ENCODE results near the gene ARPC5L.

ARPC5L gene

DNA sequence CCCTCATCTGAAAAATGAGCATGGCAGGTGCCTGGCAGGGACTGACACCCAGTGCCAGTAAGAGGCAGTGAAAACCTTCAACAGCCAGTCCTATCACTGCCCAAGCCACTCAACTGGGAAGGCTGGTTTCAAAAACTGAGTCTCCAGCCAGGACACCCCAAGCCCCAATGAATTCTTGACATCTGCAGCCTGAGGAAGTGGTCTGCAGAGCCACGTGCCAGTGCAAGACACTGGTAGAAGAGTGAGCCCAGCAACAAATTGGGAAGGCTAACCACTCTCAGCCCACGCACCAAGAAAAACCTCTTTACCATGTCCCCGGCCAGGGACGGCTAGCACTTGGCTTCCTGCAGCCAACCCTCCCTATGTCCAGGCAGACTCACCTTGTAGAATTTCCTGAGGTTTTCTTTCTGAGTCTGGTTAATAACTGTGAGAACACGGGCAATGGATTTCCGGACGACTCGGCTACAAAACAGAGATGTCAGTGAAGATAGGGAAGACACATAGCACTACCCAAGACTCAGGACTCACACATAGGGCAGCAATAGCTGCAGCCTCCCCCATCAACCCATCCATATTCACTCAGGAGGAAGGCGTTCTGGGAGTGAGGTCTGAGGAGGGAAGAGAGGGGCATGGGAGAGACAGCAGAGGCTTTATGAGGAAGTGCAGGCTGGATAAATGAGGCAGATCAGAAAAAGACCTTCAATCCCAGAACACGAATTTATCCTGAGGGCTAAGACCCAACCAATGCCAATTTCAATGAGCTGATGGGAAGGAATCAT, 1.9 kb upstream of the ARPC5L start:
- Histone ChIP-seq H3K4me3 (peak overlapping the region; percentile 61 to 95 (median 79)), H3K27ac (peak overlapping the region in 7 of 21 experiments; percentile 90 to 100 (median 96))

DNA sequence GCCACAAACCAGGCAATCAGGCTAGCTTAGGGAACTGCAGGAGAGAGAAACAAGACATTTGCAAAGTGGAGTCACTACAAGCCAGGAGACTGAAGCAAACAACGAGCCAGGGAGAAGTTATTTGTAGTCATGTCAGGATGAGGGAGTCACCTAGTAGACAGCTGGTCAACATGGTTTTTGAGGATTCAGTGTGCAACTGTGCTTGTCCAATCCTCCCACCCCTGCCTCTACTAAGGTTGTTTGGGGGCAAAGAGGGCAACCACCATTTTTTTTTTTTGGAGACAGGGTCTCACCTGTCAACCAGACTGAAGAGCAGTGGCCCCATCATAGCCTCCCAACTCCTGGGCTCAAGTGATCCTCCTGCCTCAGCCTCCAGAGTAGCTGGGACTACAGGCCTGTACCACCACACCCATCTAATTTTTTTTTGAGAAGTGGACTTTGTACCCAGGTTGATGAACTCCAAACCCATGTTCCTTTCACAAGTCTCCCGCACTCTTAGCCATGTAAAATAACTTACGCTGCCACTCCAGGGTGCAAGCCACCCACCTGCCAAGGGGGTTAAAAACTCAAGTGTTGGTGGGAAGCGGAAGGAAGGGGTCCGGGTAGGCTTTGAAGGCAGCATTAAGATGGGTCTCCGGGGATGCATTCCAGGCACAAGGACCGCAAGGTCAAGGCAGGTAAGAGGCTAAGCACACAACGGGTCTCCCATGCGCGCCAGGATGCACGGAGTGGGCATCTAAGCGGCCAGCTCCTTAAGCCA, 1.2 kb upstream of the ARPC5L start:
- Histone ChIP-seq H3K4me3 (peak overlapping the region; percentile 61 to 95 (median 79)), H3K27ac (peak overlapping the region in 18 of 21 experiments; percentile 89 to 100 (median 96))

DNA sequence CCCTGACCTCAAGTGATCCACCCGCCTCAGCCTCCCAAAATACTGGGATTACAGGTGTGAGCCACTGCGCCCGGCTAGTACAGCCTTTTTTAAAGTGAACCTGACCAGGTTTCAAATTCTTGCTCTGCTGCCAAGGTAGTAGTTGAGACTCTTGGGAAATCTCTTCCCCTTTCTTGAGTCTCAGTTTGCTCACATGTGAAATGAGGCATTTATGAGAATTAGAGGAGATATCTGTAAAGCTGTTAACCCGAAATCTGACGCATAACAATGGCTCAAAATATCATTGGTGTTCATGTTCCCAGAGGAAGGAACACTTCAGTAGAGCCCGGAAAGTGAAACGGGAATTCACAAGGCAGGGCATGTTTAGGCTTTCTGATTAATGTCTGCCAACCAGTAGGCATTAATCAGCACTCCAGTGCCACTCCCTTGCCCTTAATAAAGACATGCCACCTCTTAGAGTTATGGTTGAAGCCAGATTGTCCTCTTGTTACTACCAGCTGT, 1.5 kb downstream of the ARPC5L start:
- Histone ChIP-seq H3K4me3 (no peak overlapping the region), H3K27ac (peak overlapping the region in 20 of 21 experiments; percentile 76 to 100 (median 96))

DNA sequence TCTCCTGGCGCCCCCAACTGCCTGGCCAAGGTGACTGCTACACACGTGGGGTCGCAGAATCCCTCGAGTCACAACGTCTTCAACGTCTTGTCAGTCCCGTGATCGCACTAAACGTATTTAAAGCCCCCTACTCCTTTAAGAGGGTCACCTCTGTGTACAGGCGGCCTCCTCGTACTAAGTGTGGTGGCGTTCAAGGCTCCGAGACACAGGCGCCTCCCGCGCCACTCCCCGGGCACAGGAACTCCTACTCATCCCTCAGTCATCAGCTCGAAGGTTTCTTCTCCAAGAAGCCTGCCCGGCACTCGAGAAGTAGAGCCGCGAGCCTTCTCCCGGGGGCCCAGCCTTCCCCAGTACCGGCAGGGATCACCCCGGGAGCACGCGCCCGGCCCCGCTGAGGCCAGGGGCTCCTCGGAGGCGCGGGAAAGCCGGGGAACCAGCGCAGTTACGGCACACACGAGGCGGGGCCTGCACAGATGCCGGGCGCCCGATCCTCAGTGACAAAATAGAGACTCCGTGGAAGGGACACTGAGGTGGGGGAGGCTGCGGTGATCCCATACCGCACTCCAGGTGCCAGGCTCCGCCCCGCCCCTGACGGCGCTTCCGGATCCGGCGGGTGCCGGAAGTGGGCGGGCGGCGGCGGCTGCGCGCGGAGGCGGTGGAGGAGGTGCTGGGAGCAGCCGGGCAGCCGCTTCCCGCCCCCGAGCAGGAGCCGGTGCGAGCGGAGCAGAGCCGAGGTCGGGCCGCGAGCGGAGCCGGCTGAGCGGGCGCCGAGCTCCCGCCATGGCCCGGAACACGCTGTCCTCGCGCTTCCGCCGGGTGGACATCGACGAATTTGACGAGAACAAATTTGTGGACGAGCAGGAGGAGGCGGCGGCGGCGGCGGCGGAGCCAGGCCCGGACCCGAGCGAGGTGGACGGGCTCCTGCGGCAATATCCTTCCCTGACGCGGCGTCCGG, 6.9 kb downstream of the ARPC5L start:
- Histone ChIP-seq H3K4me3 (peak overlapping the region; percentile 74 to 96 (median 92)), H3K27ac (peak overlapping the region; percentile 84 to 99 (median 97))

DNA sequence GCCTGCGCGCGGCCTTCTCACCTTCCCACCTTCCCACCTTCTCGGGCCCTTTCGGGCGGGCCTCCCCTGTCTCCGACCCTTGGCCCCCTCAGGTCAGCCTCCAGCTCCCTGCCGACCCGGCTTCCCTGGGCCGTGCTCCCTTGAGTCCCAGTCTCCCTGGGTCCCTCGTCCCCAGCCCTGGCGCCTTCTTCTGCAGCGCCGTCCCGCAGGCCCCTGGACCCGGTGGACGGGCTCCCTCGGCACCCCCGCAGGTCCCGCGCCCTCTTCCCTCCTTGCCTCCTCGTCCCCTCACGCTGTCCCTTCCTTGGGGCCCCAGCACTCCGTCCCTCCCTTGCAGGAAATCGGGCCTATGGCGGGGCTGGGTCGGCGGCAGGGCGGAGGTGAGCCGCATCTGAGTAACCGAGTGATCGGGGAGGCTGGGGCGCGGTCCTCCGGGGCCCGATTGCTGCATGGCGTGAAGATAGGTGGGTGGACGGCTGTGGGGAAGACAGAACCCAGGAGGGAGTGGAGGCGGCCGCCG, 7.6 kb downstream of the ARPC5L start:
- Histone ChIP-seq H3K4me3 (peak overlapping the region; percentile 74 to 96 (median 92)), H3K27ac (peak overlapping the region; percentile 84 to 99 (median 97))

DNA sequence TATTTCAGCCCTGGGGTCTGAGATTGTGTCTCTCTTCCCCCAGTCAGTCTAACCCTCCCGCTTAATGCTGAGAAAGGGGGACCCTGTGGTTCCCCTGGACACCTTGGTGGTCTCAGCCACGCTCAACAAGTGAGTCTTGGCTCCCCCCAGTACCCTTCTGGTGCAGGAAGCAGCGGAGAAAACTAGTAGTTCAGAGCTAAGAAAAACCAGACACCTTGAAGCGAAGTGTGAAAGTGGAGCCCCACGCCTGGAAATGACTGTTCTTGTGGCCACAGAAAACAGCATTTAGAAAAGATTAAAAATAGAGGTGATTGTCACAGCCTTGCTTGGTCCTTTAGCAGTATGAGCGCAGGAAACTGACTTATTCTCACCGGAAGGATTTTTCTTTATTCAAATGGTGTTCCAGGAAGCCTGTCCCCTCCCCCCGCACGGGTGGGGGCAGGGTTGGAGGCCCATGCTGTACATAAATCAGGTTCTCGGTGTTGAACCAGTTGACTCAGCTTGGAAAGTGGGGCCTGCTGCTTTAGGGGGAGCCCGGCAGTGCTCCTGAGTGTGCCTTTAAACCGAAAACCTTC, 8.1 kb downstream of the ARPC5L start:
- H3K27ac ChIP-seq: peak overlapping the region; percentile 84 to 99 (median 97)

DNA sequence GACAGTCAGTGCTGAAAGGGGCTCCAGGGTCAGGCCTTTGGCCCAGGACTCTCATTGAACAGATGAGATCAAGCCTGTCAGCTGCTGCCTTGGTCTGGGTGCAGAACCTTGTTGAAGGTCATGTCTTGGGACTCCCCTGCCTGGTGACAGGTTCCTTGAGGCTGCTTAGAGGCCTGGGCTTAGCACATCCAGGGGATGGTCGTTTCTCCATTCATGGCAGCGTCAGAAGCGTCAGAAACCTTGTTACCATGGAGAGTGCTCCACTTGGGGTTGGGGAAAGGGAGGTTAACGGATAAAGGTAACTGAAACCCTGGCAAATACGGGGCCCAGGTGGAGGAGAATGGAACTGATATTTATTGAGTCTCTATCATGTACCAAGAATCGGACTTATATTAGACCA, 8.8 kb downstream of the ARPC5L start:
- H3K27ac ChIP-seq: peak overlapping the region; percentile 2 to 99 (median 97)
- H3K4me3 ChIP-seq: peak overlapping the region; percentile 74 to 96 (median 92)

More for the DNA sequence above, 8.1 kb downstream of the ARPC5L start:
- peak overlapping the region; percentile 74 to 96 (median 92) for H3K4me3 ChIP-seq

DNA sequence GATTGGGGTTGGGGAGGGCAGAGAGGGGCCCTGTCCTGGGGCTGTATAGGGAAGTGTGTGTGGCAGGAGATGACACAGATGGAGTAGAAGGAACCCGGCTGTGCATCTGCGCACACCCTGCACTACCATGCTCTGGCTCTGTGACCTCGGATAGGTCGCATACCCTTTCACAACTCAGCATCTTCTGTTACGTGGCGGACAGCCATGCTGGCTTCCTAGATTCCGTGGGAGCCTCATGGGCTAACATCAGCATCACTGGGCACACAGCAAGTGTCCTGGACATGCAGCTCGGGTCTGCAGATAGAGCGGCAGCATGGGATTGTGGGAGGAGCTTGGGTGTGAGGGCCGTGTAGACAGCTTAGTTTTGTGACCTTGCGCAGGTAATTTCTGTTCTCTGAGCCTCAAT, 9.2 kb downstream of the ARPC5L start:
- H3K4me3 ChIP-seq: peak overlapping the region in 3 of 7 experiments; percentile 83 to 94 (median 88)
- peak overlapping the region in 16 of 21 experiments; percentile 90 to 99 (median 98) for H3K27ac ChIP-seq

DNA sequence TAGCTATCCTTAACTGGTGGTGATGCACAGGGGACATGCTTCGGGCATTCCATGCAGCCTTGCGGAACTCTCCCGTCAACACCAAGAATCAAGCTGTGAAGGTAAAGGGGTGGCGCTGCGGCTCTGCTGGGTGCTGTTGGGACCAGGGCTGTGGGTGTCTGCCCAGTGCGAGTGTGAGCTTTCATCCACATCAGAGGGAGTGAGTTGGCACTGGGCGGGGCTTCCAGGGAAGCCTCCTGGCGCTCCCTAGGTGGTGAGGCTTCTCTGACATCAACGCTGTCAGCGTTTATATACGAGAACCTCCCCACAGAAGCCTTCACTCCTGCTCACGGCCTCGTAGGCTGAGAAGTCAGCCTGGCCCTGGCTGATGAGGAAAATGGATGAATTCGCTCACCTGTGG, 11.7 kb downstream of the ARPC5L start:
- H3K27ac ChIP-seq: peak overlapping the region in 8 of 21 experiments; percentile 5 to 99 (median 28)
- H3K4me3 ChIP-seq: no peak overlapping the region

DNA sequence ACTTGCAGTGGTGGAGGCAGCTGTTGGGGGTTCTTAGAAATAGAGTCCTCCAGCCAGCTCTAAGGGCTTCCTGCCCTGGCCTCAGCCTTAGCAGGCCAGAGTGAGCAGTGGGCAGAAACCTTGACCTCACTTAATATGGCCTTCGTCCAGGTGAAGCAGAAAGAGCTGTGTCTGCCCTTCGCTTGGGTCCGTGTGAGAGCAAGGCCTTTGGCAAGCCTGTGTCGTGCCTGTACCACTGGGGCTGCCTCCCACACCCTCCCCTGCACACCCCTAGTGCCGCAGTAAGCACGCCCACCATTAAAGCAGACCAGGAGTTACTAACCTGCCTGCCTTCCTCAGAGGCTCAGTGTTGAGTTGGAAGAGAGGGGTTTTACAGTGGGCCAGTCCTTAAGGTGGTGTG, 13.6 kb downstream of the ARPC5L start:
- peak overlapping the region in 1 of 21 experiments; percentile 4 for H3K27ac ChIP-seq
- no peak overlapping the region for H3K4me3 ChIP-seq

DNA sequence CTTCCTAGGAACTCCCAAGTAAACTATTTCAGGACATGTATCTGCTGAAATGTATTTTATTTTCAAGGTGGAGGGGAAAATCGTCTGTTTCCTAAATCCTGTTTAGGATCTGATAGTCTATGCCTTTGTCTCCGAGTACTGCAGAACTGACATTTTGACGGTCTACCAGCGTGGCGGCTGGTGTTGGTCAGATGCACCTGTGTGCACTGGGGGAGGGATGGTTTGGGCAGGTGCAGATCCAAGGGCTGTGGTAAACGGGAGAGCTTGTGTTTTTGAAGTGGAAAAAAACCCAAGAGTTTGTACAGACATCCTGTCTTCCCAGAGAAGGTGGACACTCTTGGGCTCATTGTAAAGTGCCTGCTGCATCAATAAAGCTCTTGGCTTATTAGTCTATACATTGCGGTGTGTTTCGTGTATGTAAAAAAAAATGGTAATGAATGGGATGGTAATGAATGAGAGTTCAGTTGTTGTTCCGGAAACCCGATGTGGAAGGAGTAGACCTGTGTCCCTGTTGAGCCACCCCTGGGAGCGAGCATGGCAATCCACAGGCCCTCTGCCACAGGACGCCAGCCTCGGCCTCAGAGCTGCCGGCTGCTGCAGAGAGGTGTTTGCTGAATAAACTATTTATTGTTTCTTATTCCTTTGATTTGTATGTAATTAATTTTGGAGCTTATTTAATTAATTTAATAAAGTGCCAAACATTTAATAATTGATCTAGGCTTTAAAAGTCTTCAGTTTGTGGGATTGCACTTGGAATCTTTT, 15.3 kb downstream of the ARPC5L start:
- H3K4me3 ChIP-seq: no peak overlapping the region
- no peak overlapping the region for H3K27ac ChIP-seq

DNA sequence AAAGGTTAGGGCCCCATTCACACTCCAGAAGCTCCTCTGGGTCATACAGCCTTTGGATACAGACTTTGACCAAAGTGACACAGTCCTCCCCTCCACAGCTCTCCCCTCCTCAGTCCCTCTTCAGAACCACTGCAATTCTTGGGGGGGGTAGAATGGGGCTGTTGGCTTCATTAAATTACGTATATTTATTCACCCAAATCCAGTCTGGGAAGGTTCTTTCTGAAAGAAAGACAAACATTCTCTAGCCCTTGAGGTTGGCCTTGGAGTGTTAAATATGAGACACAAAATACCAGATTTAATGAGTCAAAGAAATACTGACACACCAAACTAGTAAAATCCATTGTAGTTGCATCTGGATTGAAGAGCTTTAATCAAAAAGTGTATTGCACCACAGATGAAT, 16.1 kb downstream of the ARPC5L start:
- no peak overlapping the region for H3K27ac ChIP-seq
- H3K4me3 ChIP-seq: no peak overlapping the region

DNA sequence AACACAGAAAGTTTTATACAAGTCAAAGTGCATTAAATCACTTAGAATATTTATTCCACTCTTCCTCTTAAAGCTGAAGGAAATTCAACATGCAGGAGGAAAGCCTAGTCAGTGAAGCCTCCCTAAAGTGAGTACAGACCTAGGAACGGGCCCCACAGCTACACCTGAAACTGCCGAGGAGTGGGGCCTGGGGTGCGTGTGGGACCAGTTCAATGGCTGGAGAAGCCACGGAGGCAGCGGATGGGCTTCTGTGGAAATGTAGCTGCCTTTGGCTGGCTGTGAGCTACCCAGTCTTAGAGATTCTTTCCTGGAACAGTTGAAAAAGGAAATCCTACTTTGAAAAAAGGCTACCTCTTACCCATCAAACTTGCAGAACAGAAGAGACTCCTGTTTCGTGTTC, 16.6 kb downstream of the ARPC5L start:
- H3K4me3 ChIP-seq: no peak overlapping the region
- no peak overlapping the region for H3K27ac ChIP-seq

DNA sequence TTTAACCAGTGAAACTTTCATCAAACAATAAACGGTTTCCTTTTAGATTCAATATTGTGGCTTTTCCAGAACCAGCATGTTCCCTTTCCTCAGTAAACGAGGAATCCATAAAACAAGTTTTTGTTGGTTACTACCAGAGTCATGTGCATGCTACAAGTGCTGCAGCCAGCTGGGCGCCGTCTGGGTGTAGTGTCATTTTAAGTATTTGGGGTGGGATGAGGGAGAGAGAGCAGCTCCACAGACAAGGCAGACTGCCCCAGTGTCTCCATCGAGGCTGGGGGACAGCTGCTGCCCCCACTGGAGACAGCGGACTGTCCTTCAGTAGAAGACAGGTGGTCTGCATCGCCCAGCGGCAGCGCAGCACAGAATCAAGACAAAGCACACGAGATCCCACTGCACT, 17.3 kb downstream of the ARPC5L start:
- Histone ChIP-seq H3K27ac (no peak overlapping the region), H3K4me3 (no peak overlapping the region)

DNA sequence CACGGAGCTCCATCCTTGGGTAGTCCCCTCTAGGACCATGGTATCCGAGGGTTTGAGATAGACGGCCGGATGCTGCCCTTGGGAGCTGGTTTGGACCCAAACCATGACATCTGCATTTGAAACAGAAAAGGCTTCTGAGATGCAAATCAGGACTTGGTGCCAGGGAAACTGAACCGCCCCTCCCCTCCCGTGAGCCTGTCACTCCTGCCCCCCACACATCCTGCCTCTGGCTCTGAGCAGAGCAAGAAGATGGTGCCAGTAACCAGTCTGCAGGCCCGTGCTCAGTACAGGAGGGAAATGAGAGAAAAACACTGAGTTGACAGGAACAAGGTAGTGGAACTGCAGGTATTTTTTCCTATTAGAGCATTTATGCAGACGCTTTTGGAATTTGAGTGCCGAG, 18.6 kb downstream of the ARPC5L start:
- no peak overlapping the region for H3K27ac ChIP-seq
- H3K4me3 ChIP-seq: no peak overlapping the region

DNA sequence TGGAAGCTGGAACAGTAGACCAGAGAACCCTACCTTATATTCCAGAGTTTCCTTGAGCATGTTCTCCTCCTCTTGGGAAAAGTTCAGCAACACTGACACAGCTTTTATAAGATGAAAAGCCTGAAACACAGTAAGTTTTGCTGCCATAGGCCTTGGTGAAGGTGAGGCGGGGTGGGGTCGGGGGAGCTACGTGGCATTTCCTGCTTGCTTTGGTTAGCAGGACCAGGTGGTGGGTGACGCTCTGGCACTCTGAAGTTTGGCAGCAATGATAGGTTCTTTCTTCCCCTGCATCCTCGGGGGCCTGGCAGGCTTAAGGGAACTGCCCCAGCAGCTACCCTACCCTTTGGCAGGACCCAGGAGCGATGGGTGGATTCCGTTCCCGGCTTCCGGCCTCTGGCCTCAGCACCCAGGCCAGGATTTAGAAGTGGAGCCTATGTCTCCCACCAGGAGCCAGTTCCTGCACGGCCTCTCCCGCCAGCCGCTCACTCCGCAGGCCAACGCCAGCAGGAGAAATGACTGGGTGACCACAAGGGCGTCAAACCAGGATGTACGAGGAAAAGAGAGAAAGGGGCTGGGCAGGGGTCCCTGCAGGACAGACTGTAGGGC, 19.3 kb downstream of the ARPC5L start:
- no peak overlapping the region for H3K27ac ChIP-seq
- H3K4me3 ChIP-seq: no peak overlapping the region

DNA sequence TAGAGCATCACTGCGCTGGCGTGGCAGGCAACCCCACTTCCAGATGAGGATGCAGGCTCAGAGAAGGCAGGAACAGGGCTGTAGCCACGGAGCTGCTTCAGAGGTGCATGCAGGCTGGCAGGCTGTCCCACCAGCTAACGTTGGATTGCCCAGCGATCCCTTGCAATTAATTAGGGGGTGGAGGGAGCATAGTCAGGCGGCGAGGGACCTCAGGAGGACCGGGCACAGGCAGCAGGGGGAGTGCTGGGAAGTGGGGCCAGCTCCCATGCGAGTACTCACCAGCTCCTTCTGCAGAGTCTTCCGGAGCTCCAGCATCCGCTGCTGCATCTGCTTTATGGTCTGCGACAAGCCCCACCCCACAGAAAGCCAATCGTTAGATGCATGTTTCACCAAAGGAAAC, 20.3 kb downstream of the ARPC5L start:
- H3K27ac ChIP-seq: no peak overlapping the region
- H3K4me3 ChIP-seq: no peak overlapping the region

DNA sequence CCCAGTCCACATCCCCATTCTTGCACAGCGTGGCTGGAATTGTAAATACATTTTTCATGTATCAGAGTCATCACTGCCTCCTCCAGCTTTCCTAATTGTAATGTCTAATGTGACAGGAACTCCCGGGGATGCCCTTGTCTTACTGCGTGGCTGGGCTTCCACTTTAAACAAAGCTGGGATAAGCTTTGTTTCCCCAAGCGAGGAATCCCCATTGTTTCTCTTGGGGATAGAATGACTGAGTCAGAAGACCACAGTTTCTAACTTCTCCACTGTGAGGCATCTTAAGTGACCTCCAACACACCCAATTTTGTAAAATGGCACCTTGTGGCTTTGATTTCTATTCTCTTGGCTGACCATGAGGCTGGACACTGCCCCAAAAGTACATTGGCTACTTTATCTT, 22.4 kb downstream of the ARPC5L start:
- no peak overlapping the region for H3K4me3 ChIP-seq
- H3K27ac ChIP-seq: no peak overlapping the region
